ENCODE data around the gene UBE2Q2.
"Not testable (repeated sequence)": the region's sequence is repeated elsewhere in the genome, so short reads cannot be mapped to it uniquely, and the experiment has no call there.

UBE2Q2 gene

GRCh38 chr15:75867449-75867848 is 24.2 kb downstream of the UBE2Q2 start:
- DNase-seq = no peak

GRCh38 chr15:75868019-75868418 is 24.8 kb downstream of the UBE2Q2 start:
- DNase-seq = no peak

- no peak for DNase-seq
Observed at GRCh38 chr15:75869446-75869845, 26.2 kb downstream of the UBE2Q2 start.

- DNase-seq = not testable (repeated sequence)
Observed at GRCh38 chr15:75871589-75871988, 28.3 kb downstream of the UBE2Q2 start.

- no peak for DNase-seq
Observed at GRCh38 chr15:75872403-75872990, 29.2 kb downstream of the UBE2Q2 start.

- no peak for DNase-seq
Observed at GRCh38 chr15:75884041-75884440, 40.8 kb downstream of the UBE2Q2 start.

- no peak for DNase-seq
Observed at GRCh38 chr15:75887178-75887577, 43.9 kb downstream of the UBE2Q2 start.

GRCh38 chr15:75891895-75892294 is 48.6 kb downstream of the UBE2Q2 start:
- peak; percentile 56 for DNase-seq

GRCh38 chr15:75895731-75896130 is 52.5 kb downstream of the UBE2Q2 start:
- DNase-seq = no peak

- DNase-seq = no peak
Observed at GRCh38 chr15:75900577-75900976, 57.3 kb downstream of the UBE2Q2 start.

GRCh38 chr15:75902129-75902557 is 58.9 kb downstream of the UBE2Q2 start:
- no peak for DNase-seq

- peak; percentile 66 for DNase-seq
Observed at GRCh38 chr15:75903331-75904239, 60.3 kb downstream of the UBE2Q2 start, which contains the start of gene FBXO22. Gene FBXO22 (plus strand): TSS chr15:75903878. CDS start chr15:75903964, 86 bp downstream.

- DNase-seq = no peak
Observed at GRCh38 chr15:75905231-75905630, 62.0 kb downstream of the UBE2Q2 start.

GRCh38 chr15:75910355-75910754 is 67.1 kb downstream of the UBE2Q2 start:
- not testable (repeated sequence) for DNase-seq

GRCh38 chr15:75916978-75917377 is 73.7 kb downstream of the UBE2Q2 start:
- DNase-seq = no peak

GRCh38 chr15:75918135-75918534 is 74.9 kb downstream of the UBE2Q2 start:
- DNase-seq = no peak

GRCh38 chr15:75920079-75920478 is 76.8 kb downstream of the UBE2Q2 start:
- no peak for DNase-seq

- DNase-seq = no peak
Observed at GRCh38 chr15:75921732-75922703, 78.8 kb downstream of the UBE2Q2 start.

- DNase-seq = no peak
Observed at GRCh38 chr15:75923756-75924155, 80.5 kb downstream of the UBE2Q2 start.

GRCh38 chr15:75924576-75924975 is 81.3 kb downstream of the UBE2Q2 start:
- no peak for DNase-seq

GRCh38 chr15:75925440-75925839 is 82.2 kb downstream of the UBE2Q2 start:
- DNase-seq = no peak

- no peak for DNase-seq
Observed at GRCh38 chr15:75926931-75927330, 83.7 kb downstream of the UBE2Q2 start.

- no peak for DNase-seq
Observed at GRCh38 chr15:75927601-75928000, 84.4 kb downstream of the UBE2Q2 start.
